COR-L47 (cell line): ENCODE results near the gene P3H2.

Experiments
- DNase-seq: peaks from one replicate; lab custom pipeline; 2025; lab: John Stamatoyannopoulos, UW

The P3H2 gene

GRCh38 chr3:190125436-190126068 is 4.9 kb upstream of the P3H2 start:
- DNase-seq: no peak

- no peak for DNase-seq
These were observed 3.4 kb upstream of the P3H2 start for GRCh38 chr3:190124067-190124466.

GRCh38 chr3:190122198-190122771 is 1.6 kb upstream of the P3H2 start:
- DNase-seq: no peak

- DNase-seq: no peak
These were observed 686 bp upstream of the P3H2 start for GRCh38 chr3:190121383-190121782.

DNA sequence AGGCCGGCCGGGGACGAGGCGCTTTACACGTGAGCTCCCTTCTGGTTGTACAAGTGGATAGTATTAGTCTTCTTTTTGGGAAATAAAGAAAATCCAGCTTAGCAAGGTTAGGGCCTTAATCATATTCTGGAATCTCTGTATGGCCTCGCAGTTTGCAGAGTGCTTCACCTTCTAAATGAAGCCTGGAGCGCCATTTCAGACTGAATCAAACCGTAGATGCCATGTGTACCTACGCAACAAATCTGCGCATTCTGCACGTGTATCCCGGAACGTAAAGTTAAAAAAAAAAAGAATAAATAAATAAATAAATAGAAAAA is 322 bp upstream of the P3H2 start:
- DNase-seq: no peak

GRCh38 chr3:190119461-190120268 is 1.0 kb downstream of the P3H2 start:
- no peak for DNase-seq

GRCh38 chr3:190118438-190118837 is 2.3 kb downstream of the P3H2 start:
- no peak for DNase-seq

DNA sequence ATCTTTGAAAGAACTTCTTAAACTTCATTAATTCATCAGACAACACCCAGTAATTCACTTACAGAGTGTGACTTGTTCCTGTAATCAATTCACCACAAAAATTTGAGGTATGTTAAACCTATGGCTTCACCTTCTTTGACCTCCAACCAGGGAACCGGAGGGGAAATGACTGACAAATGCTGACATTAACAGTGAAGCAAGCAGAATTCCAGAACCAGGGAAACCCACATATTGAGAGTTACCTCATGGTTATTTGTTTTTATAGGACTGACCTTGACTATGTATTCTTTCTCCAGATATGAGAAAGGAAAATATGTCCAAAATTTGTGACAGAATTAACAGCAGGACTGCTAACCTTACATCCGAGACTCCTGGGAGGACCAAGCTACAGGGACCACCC is 2.7 kb downstream of the P3H2 start:
- DNase-seq: no peak

DNA sequence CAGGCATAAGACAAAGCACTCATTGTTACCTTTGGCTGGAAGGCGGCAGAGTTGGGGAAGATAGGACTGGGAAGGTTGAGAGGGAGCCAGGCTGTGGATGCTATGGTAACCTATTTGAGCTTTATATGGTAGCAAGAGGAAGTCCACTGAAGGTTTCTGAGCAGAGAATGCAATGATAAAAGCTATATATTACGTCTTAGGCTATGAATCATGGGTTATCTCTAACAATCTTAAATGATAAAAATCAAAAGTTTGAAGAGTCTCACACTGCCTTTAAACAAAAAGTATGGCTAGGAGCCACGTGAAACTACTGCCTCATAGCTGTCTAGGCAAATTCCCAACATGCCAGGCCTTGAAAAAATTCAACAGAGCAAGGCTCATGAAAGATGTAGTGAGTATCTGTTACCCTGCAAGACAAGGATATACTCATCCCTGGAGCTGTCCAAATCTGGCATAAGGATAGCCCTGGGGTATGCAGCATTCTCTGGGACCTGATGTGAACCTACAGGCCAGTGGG is 4.1 kb downstream of the P3H2 start:
- DNase-seq: no peak

- no peak for DNase-seq
These were observed 9.9 kb downstream of the P3H2 start for GRCh38 chr3:190110826-190111225.

- DNase-seq: no peak
These were observed 11.3 kb downstream of the P3H2 start for GRCh38 chr3:190109441-190109840.

DNA sequence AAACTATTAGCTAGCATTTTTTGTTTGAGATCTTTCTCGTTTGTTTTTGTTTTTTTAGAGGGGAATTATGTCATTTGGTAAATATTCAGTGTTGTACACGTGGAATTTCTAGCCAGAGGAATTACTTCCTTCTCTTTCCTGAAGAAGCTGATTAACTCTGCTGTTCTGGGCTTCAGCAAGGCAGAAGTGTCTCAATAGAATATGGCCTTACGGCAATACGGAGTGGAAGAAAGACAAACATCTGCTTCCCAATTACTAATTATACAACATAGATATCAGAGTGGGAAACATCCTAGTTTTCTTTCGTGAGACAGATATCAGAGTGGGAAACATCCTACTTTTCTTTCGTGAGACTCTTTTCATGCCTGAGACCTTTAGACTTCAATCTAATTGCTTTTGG is 11.9 kb downstream of the P3H2 start:
- DNase-seq: no peak

- DNase-seq: no peak
These were observed 14.8 kb downstream of the P3H2 start for GRCh38 chr3:190105876-190106275.

- DNase-seq: no peak
These were observed 19.2 kb downstream of the P3H2 start for GRCh38 chr3:190101320-190102011.

- DNase-seq: no peak
These were observed 21.6 kb downstream of the P3H2 start for GRCh38 chr3:190099099-190099498.

DNA sequence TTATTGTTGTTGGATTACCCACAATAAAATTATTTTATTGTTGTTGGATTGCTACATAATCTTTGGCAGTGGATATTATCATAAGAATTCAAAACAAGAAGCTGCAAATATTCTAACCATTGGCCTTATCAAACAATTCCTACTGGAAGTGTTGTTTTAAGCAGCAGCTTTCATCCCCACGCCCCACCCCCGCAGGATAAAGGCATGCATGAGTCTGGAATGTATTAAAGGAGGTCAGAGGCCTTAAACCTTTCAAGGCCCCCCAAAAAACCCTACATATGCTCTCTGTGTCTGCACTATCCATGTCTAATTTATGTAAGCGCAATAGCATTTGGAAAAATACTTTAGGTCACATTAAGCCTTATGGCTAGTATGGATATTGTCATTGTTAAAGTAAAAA is 23.1 kb downstream of the P3H2 start:
- no peak for DNase-seq

DNA sequence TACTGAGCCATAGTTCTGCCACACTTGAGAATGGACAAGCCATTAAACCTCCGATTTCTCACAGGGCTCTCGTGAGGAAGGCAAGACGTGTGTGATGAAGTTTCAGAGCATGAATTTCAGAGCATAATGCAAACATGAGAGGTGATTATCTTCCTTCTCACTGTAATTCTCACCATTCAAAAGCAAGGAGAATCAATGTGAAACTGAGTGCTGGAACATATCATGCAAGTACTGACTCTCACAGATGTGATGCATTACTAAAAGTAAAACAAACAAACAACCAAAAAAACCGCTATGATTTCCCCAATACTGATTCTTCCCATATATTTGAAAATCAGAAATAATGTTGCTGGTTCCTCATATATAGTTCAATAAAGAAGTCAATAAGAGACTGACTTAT is 23.7 kb downstream of the P3H2 start:
- no peak for DNase-seq

GRCh38 chr3:190096345-190096744 is 24.4 kb downstream of the P3H2 start:
- DNase-seq: no peak

- no peak for DNase-seq
These were observed 26.5 kb downstream of the P3H2 start for GRCh38 chr3:190094160-190094718.

- DNase-seq: no peak
These were observed 28.4 kb downstream of the P3H2 start for GRCh38 chr3:190092250-190092649.

- no peak for DNase-seq
These were observed 31.0 kb downstream of the P3H2 start for GRCh38 chr3:190089711-190090110.

GRCh38 chr3:190088890-190089289 is 31.8 kb downstream of the P3H2 start:
- DNase-seq: no peak
